Activated T-cell treated with anti-CD3 and anti-CD28 coated beads, Interleukin-2, amount 50 U/mL, for 48 hours (primary cell): ENCODE measurements around the gene DCTN3.

Experiments used
- DNase-seq, 2 experiments: peaks; one replicate each; pipeline ENCODE4 v3.0.0-alpha.2; 2020

The DCTN3 gene

GRCh38 chr9:34589636-34590380 lies 30.5 kb downstream of the DCTN3 start, which contains the start of gene CNTFR:
CNTFR (minus strand) TSS chr9:34589724; CDS start chr9:34568981, 20,743 bp downstream.
- peak in 1 of 2 experiments; percentile 44 for DNase-seq

GRCh38 chr9:34588671-34589635 lies 31.3 kb downstream of the DCTN3 start:
- DNase-seq, result no peak

GRCh38 chr9:34587271-34587670 lies 33.0 kb downstream of the DCTN3 start:
- no peak for DNase-seq

- DNase-seq, result no peak
Measured at GRCh38 chr9:34585946-34586669, 34.2 kb downstream of the DCTN3 start.

GRCh38 chr9:34584970-34585369 lies 35.3 kb downstream of the DCTN3 start:
- DNase-seq, result no peak

- DNase-seq, result no peak
Measured at GRCh38 chr9:34582787-34583186, 37.5 kb downstream of the DCTN3 start.

- no peak for DNase-seq
Measured at GRCh38 chr9:34581318-34581717, 39.0 kb downstream of the DCTN3 start.

- no peak for DNase-seq
Measured at GRCh38 chr9:34580358-34580757, 39.9 kb downstream of the DCTN3 start.

- no peak for DNase-seq
Measured at GRCh38 chr9:34579808-34580163, 40.5 kb downstream of the DCTN3 start.

- no peak for DNase-seq
Measured at GRCh38 chr9:34579104-34579807, 41.0 kb downstream of the DCTN3 start.

- peak in 1 of 2 experiments; percentile 41 for DNase-seq
Measured at GRCh38 chr9:34578241-34579103, 41.8 kb downstream of the DCTN3 start.

- DNase-seq, result no peak
Measured at GRCh38 chr9:34577400-34578240, 42.7 kb downstream of the DCTN3 start.

- DNase-seq, result no peak
Measured at GRCh38 chr9:34576597-34577399, 43.5 kb downstream of the DCTN3 start.

GRCh38 chr9:34575862-34576596 lies 44.3 kb downstream of the DCTN3 start:
- no peak for DNase-seq

GRCh38 chr9:34575241-34575640 lies 45.1 kb downstream of the DCTN3 start:
- no peak for DNase-seq

- no peak for DNase-seq
Measured at GRCh38 chr9:34574571-34574970, 45.7 kb downstream of the DCTN3 start.

GRCh38 chr9:34573599-34574325 lies 46.5 kb downstream of the DCTN3 start:
- no peak for DNase-seq

GRCh38 chr9:34572628-34573027 lies 47.7 kb downstream of the DCTN3 start:
- no peak for DNase-seq
